ENCODE results near the gene ACHE.

GRCh38 chr7:100847360-100847759 lies 48.3 kb downstream of the ACHE start:
- TF ChIP-seq POLR2AphosphoS5 (IDR thresholded peaks at IDR 0.05; ENCODE audit: low read depth, low read length): no peak
- TF ChIP-seq POLR2A (IDR thresholded peaks at IDR 0.05; ENCODE audit: low read depth, low read length): no peak
- no peak for TF ChIP-seq TAF1 (IDR thresholded peaks at IDR 0.05; ENCODE audit: low read depth, low read length)
- no peak for TF ChIP-seq POU2F2 (IDR thresholded peaks at IDR 0.05; ENCODE audit: low read depth, low read length)
- TF ChIP-seq SPI1 (IDR thresholded peaks at IDR 0.05; ENCODE audit: low read depth, low read length): no peak
- no peak for TF ChIP-seq PAX5 (IDR thresholded peaks at IDR 0.05; ENCODE audit: insufficient read depth, low read length, severe bottlenecking)
